ENCODE data around the gene DENND1C.

DNA sequence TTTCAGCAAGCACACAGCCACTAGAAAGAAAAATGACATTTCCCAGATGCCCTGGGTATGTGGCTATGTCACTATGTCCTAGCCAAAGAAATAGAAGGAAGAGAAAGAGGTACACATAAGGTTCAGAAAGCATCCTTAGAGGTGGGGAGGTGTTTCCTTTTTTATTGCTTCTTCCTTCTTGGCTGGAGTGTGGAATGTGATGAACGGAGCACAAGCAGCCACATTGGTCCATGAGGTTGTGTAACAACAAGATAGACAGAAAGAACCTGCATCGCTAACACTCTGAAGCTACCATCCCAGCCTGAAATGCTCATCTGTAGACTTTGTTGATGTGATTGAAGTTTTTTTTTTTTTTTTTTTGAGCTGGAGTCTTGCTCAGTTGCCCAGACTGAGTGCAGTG is 28.7 kb downstream of the DENND1C start:
- TF ChIP-seq, protein P1, sequence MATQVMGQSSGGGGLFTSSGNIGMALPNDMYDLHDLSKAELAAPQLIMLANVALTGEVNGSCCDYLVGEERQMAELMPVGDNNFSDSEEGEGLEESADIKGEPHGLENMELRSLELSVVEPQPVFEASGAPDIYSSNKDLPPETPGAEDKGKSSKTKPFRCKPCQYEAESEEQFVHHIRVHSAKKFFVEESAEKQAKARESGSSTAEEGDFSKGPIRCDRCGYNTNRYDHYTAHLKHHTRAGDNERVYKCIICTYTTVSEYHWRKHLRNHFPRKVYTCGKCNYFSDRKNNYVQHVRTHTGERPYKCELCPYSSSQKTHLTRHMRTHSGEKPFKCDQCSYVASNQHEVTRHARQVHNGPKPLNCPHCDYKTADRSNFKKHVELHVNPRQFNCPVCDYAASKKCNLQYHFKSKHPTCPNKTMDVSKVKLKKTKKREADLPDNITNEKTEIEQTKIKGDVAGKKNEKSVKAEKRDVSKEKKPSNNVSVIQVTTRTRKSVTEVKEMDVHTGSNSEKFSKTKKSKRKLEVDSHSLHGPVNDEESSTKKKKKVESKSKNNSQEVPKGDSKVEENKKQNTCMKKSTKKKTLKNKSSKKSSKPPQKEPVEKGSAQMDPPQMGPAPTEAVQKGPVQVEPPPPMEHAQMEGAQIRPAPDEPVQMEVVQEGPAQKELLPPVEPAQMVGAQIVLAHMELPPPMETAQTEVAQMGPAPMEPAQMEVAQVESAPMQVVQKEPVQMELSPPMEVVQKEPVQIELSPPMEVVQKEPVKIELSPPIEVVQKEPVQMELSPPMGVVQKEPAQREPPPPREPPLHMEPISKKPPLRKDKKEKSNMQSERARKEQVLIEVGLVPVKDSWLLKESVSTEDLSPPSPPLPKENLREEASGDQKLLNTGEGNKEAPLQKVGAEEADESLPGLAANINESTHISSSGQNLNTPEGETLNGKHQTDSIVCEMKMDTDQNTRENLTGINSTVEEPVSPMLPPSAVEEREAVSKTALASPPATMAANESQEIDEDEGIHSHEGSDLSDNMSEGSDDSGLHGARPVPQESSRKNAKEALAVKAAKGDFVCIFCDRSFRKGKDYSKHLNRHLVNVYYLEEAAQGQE (IDR thresholded peaks at IDR 0.05; ENCODE audit: insufficient read depth in 1 of 2, low read depth in 2 of 2, low read length in 2 of 2): no peak
- TF ChIP-seq POLR2AphosphoS5 (IDR thresholded peaks at IDR 0.05; ENCODE audit: low read depth, low read length) (no peak), SIN3A (IDR thresholded peaks at IDR 0.05; ENCODE audit: borderline replicate concordance, insufficient read depth, low read length) (no peak)
